ENCODE results near the gene PRKCE. TPM values are rescaled to one million over a fixed set of nuclear protein-coding genes. Genes with fewer than 3 reads are reported as not detected.

The PRKCE gene
- total RNA-seq, 2 donors from 2014 or later, result 6.3 to 30.1 TPM

GRCh38 chr2:45772038-45772437 lies 120.6 kb downstream of the PRKCE start:
- peaks cover 0 to 4% of the 10 kb centered on the region in 2 donors for H3K4me1 Mint-ChIP-seq (ENCODE audit: low read depth in 2 of 2)
- H3K36me3 Mint-ChIP-seq, result no peaks in the 10 kb centered on the region
- H3K27ac Mint-ChIP-seq, result no peak overlapping the region
- no peaks in the 10 kb centered on the region for H3K9me3 Mint-ChIP-seq
- H3K4me3 Mint-ChIP-seq, result no peak overlapping the region
- ATAC-seq (no peak), DNase-seq (ENCODE audit: low spot score) (no peak)
- peaks cover 0 to 5% of the 10 kb centered on the region in 2 donors for H3K27me3 Mint-ChIP-seq

GRCh38 chr2:45773909-45774308 lies 122.4 kb downstream of the PRKCE start:
- no peak overlapping the region for H3K4me3 Mint-ChIP-seq
- H3K4me1 Mint-ChIP-seq (ENCODE audit: low read depth in 2 of 2), result peaks cover 7% of the 10 kb centered on the region in 2 donors
- ATAC-seq (no peak), DNase-seq (ENCODE audit: low spot score) (no peak)
- no peak overlapping the region for H3K27ac Mint-ChIP-seq
- H3K27me3 Mint-ChIP-seq, result peaks cover 0 to 5% of the 10 kb centered on the region in 2 donors
- H3K9me3 Mint-ChIP-seq, result no peaks in the 10 kb centered on the region
- no peaks in the 10 kb centered on the region for H3K36me3 Mint-ChIP-seq

GRCh38 chr2:45774688-45775244 lies 123.3 kb downstream of the PRKCE start:
- no peak for DNase-seq (ENCODE audit: low spot score)
- ATAC-seq, result no peak
- peaks cover 0 to 4% of the 10 kb centered on the region in 2 donors for H3K27me3 Mint-ChIP-seq
- no peaks in the 10 kb centered on the region for H3K9me3 Mint-ChIP-seq
- no peak overlapping the region for H3K27ac Mint-ChIP-seq
- H3K36me3 Mint-ChIP-seq, result no peaks in the 10 kb centered on the region
- H3K4me1 Mint-ChIP-seq (ENCODE audit: low read depth in 2 of 2), result peaks cover 7% of the 10 kb centered on the region in 2 donors
- no peak overlapping the region for H3K4me3 Mint-ChIP-seq

- H3K27ac Mint-ChIP-seq, result no peak overlapping the region
- H3K9me3 Mint-ChIP-seq, result no peaks in the 10 kb centered on the region
- H3K27me3 Mint-ChIP-seq, result no peaks in the 10 kb centered on the region
- ATAC-seq, result no peak
- no peak for DNase-seq (ENCODE audit: low spot score)
- H3K4me3 Mint-ChIP-seq, result no peak overlapping the region
- H3K4me1 Mint-ChIP-seq (ENCODE audit: low read depth in 2 of 2), result peaks cover 3 to 7% of the 10 kb centered on the region in 2 donors
- no peaks in the 10 kb centered on the region for H3K36me3 Mint-ChIP-seq
Measured at GRCh38 chr2:45776160-45776955, 124.9 kb downstream of the PRKCE start.

- Mint-ChIP-seq H3K4me3 (no peak overlapping the region), H3K4me1 (ENCODE audit: low read depth in 2 of 2) (peaks cover 3 to 7% of the 10 kb centered on the region in 2 donors), H3K27me3 (no peaks in the 10 kb centered on the region), H3K27ac (no peak overlapping the region), H3K36me3 (no peaks in the 10 kb centered on the region), H3K9me3 (no peaks in the 10 kb centered on the region)
- peak; percentile 14 to 34 for ATAC-seq
- DNase-seq (ENCODE audit: low spot score), result no peak
Measured at GRCh38 chr2:45777996-45778719, 126.7 kb downstream of the PRKCE start.

GRCh38 chr2:45778720-45779171 lies 127.3 kb downstream of the PRKCE start:
- H3K36me3 Mint-ChIP-seq, result no peaks in the 10 kb centered on the region
- peaks cover 3 to 7% of the 10 kb centered on the region in 2 donors for H3K4me1 Mint-ChIP-seq (ENCODE audit: low read depth in 2 of 2)
- DNase-seq (ENCODE audit: low spot score) (peak; percentile 68), ATAC-seq (peak; percentile 69 to 84)
- no peak overlapping the region for H3K27ac Mint-ChIP-seq
- H3K4me3 Mint-ChIP-seq, result no peak overlapping the region
- H3K9me3 Mint-ChIP-seq, result no peaks in the 10 kb centered on the region
- H3K27me3 Mint-ChIP-seq, result no peaks in the 10 kb centered on the region

GRCh38 chr2:45780541-45781463 lies 129.3 kb downstream of the PRKCE start:
- ATAC-seq, result no peak
- no peaks in the 10 kb centered on the region for H3K27me3 Mint-ChIP-seq
- H3K4me3 Mint-ChIP-seq, result no peak overlapping the region
- no peaks in the 10 kb centered on the region for H3K9me3 Mint-ChIP-seq
- no peak overlapping the region for H3K27ac Mint-ChIP-seq
- DNase-seq (ENCODE audit: low spot score), result no peak
- H3K36me3 Mint-ChIP-seq, result no peaks in the 10 kb centered on the region
- H3K4me1 Mint-ChIP-seq (ENCODE audit: low read depth in 2 of 2), result peaks cover 6 to 7% of the 10 kb centered on the region in 2 donors

GRCh38 chr2:45781464-45781811 lies 130.0 kb downstream of the PRKCE start:
- H3K9me3 Mint-ChIP-seq, result no peaks in the 10 kb centered on the region
- H3K4me3 Mint-ChIP-seq, result no peak overlapping the region
- no peak overlapping the region for H3K27ac Mint-ChIP-seq
- H3K4me1 Mint-ChIP-seq (ENCODE audit: low read depth in 2 of 2), result peaks cover 6 to 7% of the 10 kb centered on the region in 2 donors
- H3K27me3 Mint-ChIP-seq, result no peaks in the 10 kb centered on the region
- no peaks in the 10 kb centered on the region for H3K36me3 Mint-ChIP-seq
- ATAC-seq, result no peak
- DNase-seq (ENCODE audit: low spot score), result no peak

GRCh38 chr2:45782436-45782835 lies 131.0 kb downstream of the PRKCE start:
- no peak for DNase-seq (ENCODE audit: low spot score)
- Mint-ChIP-seq H3K9me3 (no peaks in the 10 kb centered on the region), H3K27me3 (no peaks in the 10 kb centered on the region), H3K36me3 (no peaks in the 10 kb centered on the region), H3K27ac (no peak overlapping the region), H3K4me3 (no peak overlapping the region), H3K4me1 (ENCODE audit: low read depth in 2 of 2) (peaks cover 6 to 7% of the 10 kb centered on the region in 2 donors)
- ATAC-seq, result no peak

GRCh38 chr2:45782986-45783385 lies 131.5 kb downstream of the PRKCE start:
- Mint-ChIP-seq H3K27ac (no peak overlapping the region), H3K27me3 (no peaks in the 10 kb centered on the region), H3K4me1 (ENCODE audit: low read depth in 2 of 2) (peaks cover 6 to 7% of the 10 kb centered on the region in 2 donors)

GRCh38 chr2:45786030-45786835 lies 134.8 kb downstream of the PRKCE start:
- H3K4me3 Mint-ChIP-seq, result no peak overlapping the region
- no peaks in the 10 kb centered on the region for H3K27me3 Mint-ChIP-seq
- DNase-seq (ENCODE audit: low spot score) (no peak), ATAC-seq (no peak)
- H3K27ac Mint-ChIP-seq, result no peak overlapping the region
- H3K36me3 Mint-ChIP-seq, result no peaks in the 10 kb centered on the region
- H3K4me1 Mint-ChIP-seq (ENCODE audit: low read depth in 2 of 2), result peaks cover 0 to 5% of the 10 kb centered on the region in 2 donors
- H3K9me3 Mint-ChIP-seq, result no peaks in the 10 kb centered on the region

More at GRCh38 chr2:45782986-45783385, 131.5 kb downstream of the PRKCE start:
- Mint-ChIP-seq H3K4me3 (no peak overlapping the region), H3K9me3 (no peaks in the 10 kb centered on the region), H3K36me3 (no peaks in the 10 kb centered on the region)
- DNase-seq (ENCODE audit: low spot score) (no peak), ATAC-seq (no peak)

- no peak overlapping the region for H3K27ac Mint-ChIP-seq
- H3K27me3 Mint-ChIP-seq, result no peaks in the 10 kb centered on the region
- no peak for ATAC-seq
Measured at GRCh38 chr2:45786836-45787357, 135.4 kb downstream of the PRKCE start.

More at GRCh38 chr2:45786836-45787357, 135.4 kb downstream of the PRKCE start:
- no peak for DNase-seq (ENCODE audit: low spot score)
- Mint-ChIP-seq H3K36me3 (no peaks in the 10 kb centered on the region), H3K4me1 (ENCODE audit: low read depth in 2 of 2) (peaks cover 0 to 5% of the 10 kb centered on the region in 2 donors), H3K4me3 (no peak overlapping the region), H3K9me3 (no peaks in the 10 kb centered on the region)
